SK-N-DZ (cell line): Measurements from ENCODE around the gene CREB3L4. TPM values are rescaled to one million over a fixed set of nuclear protein-coding genes. Genes with fewer than 3 reads are reported as not detected.

ENCODE experiments used
- DNase-seq: peaks from one replicate; pipeline ENCODE4 v3.0.0-alpha.2; 2015; ENCODE audit warnings: low spot score
- polyA plus RNA-seq, 2 experiments: library from polyadenylated mRNA; depleted of rRNA; stranded (reverse); fragments of >200 nt; gene quantifications; 2 replicates each; pipeline ENCODE4 v1.2.3, GENCODE V29; 2014

The CREB3L4 gene
- 138 and 168 TPM in 2 replicates for polyA plus RNA-seq (2014; cell fraction: cytosol; rRNA removed)
- polyA plus RNA-seq (2014; cell fraction: nucleus; rRNA removed) = 421 and 425 TPM in 2 replicates

GRCh38 chr1:153967107-153967999, at the start of gene CREB3L4:
TSS of gene CREB3L4 (plus strand) at chr1:153967902. CDS start at chr1:153968526, 624 bp downstream.
- DNase-seq = peak; percentile 100

GRCh38 chr1:153919876-153920852, 47.5 kb upstream of the CREB3L4 start:
- no peak for DNase-seq

DNA sequence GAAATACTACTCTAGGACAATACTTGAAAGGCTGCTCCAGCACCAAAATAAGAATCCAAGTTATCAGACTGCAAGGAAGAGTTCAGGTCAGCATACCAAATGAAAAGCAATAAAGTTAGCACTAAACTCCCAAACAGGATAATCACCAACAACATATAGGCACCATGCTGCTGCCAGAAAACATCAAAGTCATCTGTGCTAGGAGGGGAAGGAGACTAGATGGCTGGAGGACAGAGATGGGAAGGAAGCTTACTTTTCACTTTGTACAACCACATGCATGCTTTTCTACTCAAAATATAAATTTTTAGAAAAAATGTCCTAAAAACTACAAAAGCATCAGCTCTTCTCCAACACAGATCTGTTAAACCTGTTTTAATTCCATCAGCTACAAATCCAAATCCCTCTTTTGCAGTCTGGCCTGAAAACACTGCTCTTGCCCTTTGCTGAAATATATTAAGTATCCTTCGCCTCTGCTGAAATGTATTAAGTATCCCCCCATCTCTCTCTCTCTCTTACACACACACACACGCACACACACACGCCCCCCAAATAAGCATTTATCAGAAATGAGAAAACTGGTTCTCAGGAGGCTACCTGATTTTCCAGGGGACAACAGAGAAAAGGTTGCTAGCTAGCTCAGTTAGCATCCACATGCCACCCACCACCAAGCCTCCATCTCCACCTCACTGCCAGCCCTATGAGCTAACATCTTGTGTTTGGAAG, 46.5 kb upstream of the CREB3L4 start:
- DNase-seq = no peak

GRCh38 chr1:153921803-153922075, 46.0 kb upstream of the CREB3L4 start:
- peak; percentile 41 for DNase-seq

- DNase-seq = peak; percentile 86
Observed at GRCh38 chr1:153922076-153922971, 45.4 kb upstream of the CREB3L4 start.

- DNase-seq = peak; percentile 100
Observed at GRCh38 chr1:153922972-153923925, 44.5 kb upstream of the CREB3L4 start, which contains the start of gene GATAD2B. TSS of gene GATAD2B (minus strand) at chr1:153922972. CDS start at chr1:153828347, 94,625 bp downstream.

DNA sequence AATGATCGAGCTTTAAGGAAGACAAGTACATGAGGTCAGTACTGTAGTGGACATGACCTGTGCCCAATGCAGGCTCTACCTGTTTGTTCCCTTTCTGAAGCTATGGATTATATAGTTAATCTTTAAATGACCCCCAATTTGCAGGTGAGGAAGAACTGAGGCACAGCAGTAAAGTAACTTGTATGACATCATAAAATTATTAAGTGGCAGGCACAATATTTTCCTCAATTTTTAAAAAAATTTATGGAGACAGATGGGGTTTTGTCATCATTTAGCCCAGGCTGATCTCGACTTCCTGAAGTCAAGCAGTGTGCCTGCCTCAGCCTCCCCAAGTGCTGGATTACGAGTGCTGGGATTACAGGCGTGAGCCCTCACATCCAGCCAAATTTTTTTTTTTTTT, 41.3 kb upstream of the CREB3L4 start:
- no peak for DNase-seq

DNA sequence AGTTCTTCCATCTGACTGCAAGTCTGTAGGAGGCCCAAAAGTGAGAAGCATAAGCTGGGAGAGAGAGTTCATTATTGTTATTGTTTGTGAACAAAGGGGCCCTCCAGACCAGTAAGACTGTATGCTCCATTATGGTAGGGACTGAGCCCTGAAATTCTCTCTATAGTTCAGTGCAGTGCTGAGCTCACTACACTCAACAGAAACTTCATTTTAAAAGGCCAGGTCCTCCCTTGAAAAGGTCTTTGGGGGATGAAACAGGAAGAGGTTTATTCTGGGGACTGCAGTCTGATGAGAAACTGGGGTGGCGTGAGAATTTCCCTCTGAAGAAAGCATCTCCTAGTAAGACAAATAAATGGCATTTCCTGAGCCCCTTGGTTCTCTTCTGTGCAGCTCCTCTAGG, 39.5 kb upstream of the CREB3L4 start:
- DNase-seq = no peak

- no peak for DNase-seq
Observed at GRCh38 chr1:153928791-153929341, 38.8 kb upstream of the CREB3L4 start.

GRCh38 chr1:153929426-153929825, 38.3 kb upstream of the CREB3L4 start:
- no peak for DNase-seq

- no peak for DNase-seq
Observed at GRCh38 chr1:153929981-153930948, 37.4 kb upstream of the CREB3L4 start.

- no peak for DNase-seq
Observed at GRCh38 chr1:153932156-153933131, 35.3 kb upstream of the CREB3L4 start.

DNA sequence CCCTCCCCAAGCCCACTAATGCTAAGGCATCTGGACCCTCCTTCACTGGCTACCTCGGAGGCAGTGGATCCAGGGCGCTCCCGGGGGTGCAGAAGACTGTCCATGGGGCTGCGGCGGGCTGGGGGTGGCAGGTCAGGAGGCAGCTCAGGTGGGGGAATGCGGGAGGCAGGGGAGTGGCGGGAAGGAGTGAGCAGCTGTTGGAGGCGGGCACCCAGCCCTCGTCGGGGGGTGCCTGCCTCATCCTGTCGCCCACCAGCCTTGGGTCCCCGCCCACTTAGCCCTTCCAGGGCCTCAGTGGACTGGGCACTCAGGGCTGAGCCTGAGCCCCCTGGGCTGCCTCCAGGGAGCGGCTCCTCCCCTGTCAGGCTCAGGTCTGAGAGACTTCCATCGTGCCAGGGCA, 34.3 kb upstream of the CREB3L4 start:
- DNase-seq = no peak

GRCh38 chr1:153933955-153934354, 33.7 kb upstream of the CREB3L4 start:
- no peak for DNase-seq

DNA sequence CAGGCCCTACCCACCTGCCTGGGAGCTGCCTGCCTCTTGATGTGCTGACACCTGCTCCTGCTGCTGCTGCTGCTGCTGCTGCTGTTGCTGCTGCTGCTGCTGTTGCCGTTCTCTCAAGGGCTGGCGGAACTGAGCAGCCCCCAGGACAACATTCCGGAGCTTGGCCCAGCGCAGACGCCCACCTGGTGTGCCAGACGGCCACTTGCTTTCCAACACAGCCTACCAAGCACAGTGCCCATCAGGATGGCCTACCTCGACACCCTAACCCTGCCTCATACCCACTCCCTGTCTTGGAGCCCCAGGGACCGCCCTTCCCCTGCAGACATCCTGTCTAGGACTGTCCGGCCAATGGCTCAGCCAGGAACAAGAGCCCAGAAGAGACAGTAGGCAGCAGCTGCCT, 33.0 kb upstream of the CREB3L4 start:
- DNase-seq = no peak

- no peak for DNase-seq
Observed at GRCh38 chr1:153936011-153936802, 31.5 kb upstream of the CREB3L4 start.
